ENCODE data around the gene CYP2C9.

- TF ChIP-seq, protein P1, sequence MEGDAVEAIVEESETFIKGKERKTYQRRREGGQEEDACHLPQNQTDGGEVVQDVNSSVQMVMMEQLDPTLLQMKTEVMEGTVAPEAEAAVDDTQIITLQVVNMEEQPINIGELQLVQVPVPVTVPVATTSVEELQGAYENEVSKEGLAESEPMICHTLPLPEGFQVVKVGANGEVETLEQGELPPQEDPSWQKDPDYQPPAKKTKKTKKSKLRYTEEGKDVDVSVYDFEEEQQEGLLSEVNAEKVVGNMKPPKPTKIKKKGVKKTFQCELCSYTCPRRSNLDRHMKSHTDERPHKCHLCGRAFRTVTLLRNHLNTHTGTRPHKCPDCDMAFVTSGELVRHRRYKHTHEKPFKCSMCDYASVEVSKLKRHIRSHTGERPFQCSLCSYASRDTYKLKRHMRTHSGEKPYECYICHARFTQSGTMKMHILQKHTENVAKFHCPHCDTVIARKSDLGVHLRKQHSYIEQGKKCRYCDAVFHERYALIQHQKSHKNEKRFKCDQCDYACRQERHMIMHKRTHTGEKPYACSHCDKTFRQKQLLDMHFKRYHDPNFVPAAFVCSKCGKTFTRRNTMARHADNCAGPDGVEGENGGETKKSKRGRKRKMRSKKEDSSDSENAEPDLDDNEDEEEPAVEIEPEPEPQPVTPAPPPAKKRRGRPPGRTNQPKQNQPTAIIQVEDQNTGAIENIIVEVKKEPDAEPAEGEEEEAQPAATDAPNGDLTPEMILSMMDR (IDR thresholded peaks at IDR 0.05), result no peak
- TF ChIP-seq POLR2AphosphoS5 (IDR thresholded peaks at IDR 0.05) (no peak), POLR2A (IDR thresholded peaks at IDR 0.05; ENCODE audit: low read depth) (no peak)
Observed at GRCh38 chr10:94902080-94902479, 36.4 kb upstream of the CYP2C9 start.
